Breast epithelium (tissue), 3 donors: ENCODE measurements around the gene RALY.

Source experiments
- POLR2A ChIP-seq: fragments of 450-650 bp; IDR thresholded peaks from one replicate; pipeline ENCODE4 v1.6.1; 2016; ENCODE audit warnings: antibody characterized with exemption, mild to moderate bottlenecking, moderate library complexity
- POLR2AphosphoS5 ChIP-seq, 3 donors: sonication (generic); formaldehyde crosslinking; IDR thresholded peaks; one replicate each; pipeline ENCODE4 v1.6.1; 2017; ENCODE audit warnings: antibody characterized with exemption in 3 of 3
- TF ChIP-seq, protein P1 (sequence below), 3 donors: fragments of 450-650 bp; IDR thresholded peaks; one replicate each; pipeline ENCODE4 v1.5.1; 2016 to 2017; ENCODE audit warnings: antibody characterized with exemption in 3 of 3, mild to moderate bottlenecking in 3 of 3, moderate library complexity in 3 of 3

DNA sequence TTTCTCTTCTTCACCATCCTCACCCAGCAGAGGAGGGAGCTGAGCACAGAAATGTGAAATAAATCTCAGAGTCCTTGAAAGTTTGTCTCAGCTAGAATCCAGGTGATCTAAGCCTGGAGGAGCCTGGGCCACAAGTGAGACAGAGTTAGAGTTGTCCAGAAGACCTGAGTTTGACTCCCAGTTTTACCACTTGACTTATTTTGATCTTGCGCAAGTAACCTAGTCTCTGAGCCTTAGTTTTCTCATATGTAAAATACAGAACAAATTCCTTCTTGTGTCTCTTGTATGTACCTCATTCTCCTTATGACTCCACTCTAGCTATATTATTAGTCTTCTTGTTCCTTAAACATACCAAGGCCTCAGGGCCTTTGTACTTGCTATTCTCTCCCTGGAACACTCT, 36.7 kb downstream of the RALY start:
- TF ChIP-seq POLR2AphosphoS5 (IDR thresholded peaks at IDR 0.05) (no peak), POLR2A (no peak)
- TF ChIP-seq, protein P1, sequence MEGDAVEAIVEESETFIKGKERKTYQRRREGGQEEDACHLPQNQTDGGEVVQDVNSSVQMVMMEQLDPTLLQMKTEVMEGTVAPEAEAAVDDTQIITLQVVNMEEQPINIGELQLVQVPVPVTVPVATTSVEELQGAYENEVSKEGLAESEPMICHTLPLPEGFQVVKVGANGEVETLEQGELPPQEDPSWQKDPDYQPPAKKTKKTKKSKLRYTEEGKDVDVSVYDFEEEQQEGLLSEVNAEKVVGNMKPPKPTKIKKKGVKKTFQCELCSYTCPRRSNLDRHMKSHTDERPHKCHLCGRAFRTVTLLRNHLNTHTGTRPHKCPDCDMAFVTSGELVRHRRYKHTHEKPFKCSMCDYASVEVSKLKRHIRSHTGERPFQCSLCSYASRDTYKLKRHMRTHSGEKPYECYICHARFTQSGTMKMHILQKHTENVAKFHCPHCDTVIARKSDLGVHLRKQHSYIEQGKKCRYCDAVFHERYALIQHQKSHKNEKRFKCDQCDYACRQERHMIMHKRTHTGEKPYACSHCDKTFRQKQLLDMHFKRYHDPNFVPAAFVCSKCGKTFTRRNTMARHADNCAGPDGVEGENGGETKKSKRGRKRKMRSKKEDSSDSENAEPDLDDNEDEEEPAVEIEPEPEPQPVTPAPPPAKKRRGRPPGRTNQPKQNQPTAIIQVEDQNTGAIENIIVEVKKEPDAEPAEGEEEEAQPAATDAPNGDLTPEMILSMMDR (IDR thresholded peaks at IDR 0.05) = no peak
